Heart left ventricle (tissue), 13 donors: ENCODE measurements around the gene BST2.

Experiments used
- POLR2A ChIP-seq, 2 donors: fragments of 450-650 bp; IDR thresholded peaks; one replicate each; pipeline ENCODE4 v1.6.1; 2017; ENCODE audit warnings: antibody characterized with exemption in 2 of 2, mild to moderate bottlenecking in 2 of 2, moderate library complexity in 2 of 2
- TF ChIP-seq, protein P1 (sequence below), 12 donors: fragments of 200-600 bp; sonication (generic) in 4 of 12; IDR thresholded peaks; one replicate each; pipeline versions ENCODE4 v1.5.0 to v1.8.0; 2018 to 2022; ENCODE audit warnings: antibody characterized with exemption in 12 of 12, mild to moderate bottlenecking in 5 of 12
- donor health status: ischemic (EF 13 %, LVEDD 7.1; RV severe dilation, severe dysfunction).
- donor health status: DM: no; HTN: yes; CAD: no.
- donor health status: DM: no; HTN: no; CAD: no.
- donor health status: ischemic (EF 25% LVEDD 6.9; RV normal size, moderate dysfunction).
- donor health status: ischemic (EF 25% LVEDD 5.7; RV mildly dilated, moderate dysfunction).
- donor health status: ischemic (EF 35%, LVEDD 5.7; RV mildly dilated, moderate dysfunction).
- donor health status: nonischemic (EF 11% LVEDD 7.7; RV severe dilation, severe dysfunction).
- donor health status: DM: yes; HTN: yes; CAD: no.
- donor health status: PGD.
- donor health status: ischemic (EF 29% LVEDD 5.4; RV normal size, mild dysfunction).
- donor health status: nonischemic (EF 23%, LVEDD 6.1; RV moderate dilation, normal function).

DNA sequence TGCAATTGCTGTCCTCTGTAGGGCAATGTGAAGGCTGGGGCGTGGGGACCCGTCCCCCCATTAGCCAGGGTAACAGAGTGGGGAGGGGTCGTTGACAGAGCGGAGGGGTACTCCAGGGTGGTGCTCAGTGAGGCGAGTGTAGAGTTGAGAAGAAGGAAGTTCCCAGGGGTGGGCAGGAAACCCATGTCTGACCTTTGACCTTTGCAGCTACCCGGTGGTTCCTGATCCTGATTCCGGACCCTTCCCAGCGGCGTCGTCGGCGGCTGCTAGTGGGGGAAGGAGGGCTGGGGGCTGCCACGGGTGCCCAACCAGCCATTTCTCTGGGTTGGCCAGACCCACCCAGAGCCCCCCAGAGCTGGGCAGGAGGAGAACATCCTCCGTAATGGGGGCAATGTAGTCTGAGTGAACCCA is 26.2 kb downstream of the BST2 start:
- TF ChIP-seq, protein P1, sequence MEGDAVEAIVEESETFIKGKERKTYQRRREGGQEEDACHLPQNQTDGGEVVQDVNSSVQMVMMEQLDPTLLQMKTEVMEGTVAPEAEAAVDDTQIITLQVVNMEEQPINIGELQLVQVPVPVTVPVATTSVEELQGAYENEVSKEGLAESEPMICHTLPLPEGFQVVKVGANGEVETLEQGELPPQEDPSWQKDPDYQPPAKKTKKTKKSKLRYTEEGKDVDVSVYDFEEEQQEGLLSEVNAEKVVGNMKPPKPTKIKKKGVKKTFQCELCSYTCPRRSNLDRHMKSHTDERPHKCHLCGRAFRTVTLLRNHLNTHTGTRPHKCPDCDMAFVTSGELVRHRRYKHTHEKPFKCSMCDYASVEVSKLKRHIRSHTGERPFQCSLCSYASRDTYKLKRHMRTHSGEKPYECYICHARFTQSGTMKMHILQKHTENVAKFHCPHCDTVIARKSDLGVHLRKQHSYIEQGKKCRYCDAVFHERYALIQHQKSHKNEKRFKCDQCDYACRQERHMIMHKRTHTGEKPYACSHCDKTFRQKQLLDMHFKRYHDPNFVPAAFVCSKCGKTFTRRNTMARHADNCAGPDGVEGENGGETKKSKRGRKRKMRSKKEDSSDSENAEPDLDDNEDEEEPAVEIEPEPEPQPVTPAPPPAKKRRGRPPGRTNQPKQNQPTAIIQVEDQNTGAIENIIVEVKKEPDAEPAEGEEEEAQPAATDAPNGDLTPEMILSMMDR (IDR thresholded peaks at IDR 0.05), result no peak
- TF ChIP-seq POLR2A (IDR thresholded peaks at IDR 0.05), result no peak
